GM21576 (cell line): Measurements from ENCODE around the gene ITGB2.

Source experiments
- ATAC-seq: cut with Tn5 transposase; IDR thresholded peaks from one replicate; pipeline ENCODE4 v1.9.1; 2021; ENCODE audit warnings: mild to moderate bottlenecking, moderate library complexity; ENCODE audit not compliant: unreplicated experiment

Gene ITGB2

DNA sequence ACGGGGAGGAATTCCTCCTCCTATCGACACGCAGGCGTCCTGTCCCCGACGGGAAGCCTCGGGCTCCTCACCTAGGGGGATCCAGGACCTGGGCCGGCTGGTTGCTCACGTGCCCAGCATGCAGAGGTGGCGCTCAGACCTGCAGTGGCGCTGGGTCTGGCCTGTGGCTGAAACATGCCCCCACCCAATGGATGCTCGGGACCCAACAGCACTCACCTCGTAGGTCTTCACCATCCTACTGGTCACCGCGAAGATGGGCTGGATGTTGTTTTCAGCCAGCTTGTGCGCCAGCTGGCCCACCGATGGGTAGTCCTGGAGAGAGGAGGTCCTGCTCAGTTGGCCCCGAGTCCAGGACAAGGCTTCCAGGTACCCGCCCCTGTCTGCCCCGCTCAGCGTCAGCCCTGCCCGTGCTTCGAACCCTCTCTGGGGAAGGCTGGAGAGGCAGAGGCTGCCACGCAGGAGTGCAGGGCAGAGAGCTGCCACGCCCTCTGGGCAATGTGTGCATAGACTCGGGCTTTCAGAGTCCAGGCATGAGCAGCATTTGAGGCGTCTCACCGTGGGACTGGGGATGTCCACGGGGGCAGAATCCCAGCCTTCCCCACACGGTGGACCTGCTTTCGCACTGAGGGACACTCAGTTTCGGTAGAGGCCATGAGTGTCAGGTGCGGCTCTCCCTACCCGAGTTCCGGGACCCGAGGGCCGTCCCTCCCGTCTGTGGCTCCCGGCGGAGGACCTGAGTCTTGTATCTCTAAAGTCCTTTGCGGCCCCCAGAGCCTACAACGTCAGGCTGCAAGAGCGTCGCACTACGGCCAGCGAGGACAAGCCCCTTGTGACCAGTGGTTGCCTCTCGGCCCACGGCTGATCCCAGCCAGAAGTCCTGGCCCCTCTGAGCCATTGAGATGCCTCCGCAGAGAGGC, 21.6 kb downstream of the ITGB2 start:
- ATAC-seq: no peak

DNA sequence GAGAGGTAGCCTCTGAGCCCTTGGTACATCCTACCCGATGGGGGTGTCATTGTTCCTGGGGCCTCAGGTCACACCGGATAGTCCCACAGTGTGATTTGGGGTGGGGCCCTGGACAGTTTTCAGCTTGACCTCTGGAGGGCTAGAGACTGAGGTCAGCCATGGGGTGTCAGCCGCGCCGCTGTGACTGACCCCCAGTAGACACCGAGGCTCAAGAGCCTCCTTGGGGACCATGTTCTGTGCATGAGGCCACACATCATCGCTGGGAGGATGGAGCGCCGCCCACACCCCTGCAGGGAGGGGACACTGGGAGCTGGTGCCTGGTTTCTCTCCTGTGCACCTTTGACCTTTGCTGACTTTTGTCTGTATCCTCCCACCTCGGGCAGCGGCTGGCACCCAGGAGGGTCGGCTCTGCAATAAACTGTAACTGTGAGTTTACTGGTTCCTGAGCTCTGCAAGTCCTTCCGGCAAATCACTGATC, 22.6 kb downstream of the ITGB2 start:
- ATAC-seq: no peak

DNA sequence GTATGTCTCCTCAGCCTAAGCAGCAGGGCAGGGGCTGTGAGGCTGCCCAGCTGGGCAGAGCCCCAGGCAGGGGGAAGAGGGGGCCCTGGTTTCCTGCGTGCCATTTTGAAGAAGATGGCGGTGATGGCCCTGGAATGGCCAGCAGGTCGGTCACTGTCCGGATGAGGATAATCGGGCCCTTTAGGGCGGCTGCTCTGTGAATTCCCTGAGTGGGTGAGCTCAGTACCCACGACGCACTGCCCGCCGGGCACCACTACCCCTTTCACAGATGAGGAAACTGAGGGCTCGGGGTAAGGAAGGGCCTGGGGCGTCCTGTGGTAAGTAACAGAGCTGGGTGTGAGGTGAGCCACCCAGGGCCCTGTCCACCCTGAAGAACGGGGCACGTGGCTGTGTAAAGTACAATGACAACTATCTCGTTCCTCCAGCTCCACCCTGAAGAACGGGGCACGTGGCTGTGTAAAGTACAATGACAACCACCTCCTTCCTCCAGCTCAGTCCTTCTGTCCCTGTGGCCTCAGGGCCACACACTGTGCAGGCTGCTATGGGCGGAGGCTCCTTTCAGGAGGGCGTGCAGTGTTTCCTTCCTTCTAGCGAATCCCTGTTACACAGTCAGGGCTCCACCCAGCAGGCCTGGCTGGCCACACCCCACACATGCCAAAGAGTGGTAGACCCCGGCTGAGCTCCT, 23.2 kb downstream of the ITGB2 start:
- no peak for ATAC-seq

DNA sequence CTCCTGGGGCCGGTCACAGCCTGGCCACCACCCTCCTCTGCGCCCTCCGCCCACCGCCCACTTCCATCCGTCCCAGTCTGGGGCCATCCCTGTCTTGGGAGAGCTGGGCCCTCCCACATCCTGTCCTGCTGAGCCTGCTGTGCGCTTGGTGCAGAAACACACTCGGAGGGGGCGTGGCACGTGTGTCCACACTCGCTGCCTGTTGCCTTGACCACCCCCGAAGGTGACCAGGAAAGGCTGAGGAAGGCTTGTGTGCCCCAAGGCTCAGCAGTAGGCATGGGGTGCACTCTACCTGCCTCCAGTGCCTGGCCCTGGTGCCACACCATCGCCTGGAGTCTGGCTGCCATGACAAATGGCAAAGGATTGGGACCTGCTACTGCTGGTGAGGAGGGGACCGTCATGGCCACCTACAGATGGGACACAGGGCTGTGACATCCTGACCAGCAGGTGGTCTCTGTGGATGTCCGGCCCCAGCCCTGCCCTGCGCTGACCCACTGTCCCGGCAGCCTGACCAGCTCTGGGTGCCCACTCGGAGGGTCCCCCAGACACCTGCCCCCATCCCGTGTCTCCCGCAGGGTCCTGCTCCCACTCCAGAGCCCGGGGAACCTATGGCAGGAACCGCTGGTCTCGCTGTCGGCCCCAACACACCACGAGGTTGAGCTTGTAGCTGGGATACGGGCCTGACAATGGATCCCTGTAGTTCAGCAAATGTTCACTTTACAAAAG, 24.0 kb downstream of the ITGB2 start:
- no peak for ATAC-seq

DNA sequence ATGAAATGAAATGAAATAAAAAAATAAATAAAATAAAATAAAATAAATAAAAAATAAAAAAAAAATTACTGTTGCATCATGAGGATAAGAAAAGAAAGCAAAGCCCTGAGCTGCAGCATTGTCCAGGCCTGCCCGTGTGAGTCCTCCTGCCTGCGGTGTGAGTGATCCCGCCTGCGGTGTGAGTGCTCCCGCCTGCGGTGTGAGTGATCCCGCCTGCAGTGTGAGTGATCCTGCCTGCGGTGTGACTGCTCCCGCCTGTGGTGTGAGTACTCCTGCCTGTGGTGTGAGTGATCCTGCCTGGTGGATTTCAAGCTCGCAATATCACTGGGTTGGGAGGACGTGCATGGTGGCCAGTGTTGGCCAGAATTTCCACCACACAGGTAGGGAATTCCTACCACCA, 24.8 kb downstream of the ITGB2 start:
- no peak for ATAC-seq

DNA sequence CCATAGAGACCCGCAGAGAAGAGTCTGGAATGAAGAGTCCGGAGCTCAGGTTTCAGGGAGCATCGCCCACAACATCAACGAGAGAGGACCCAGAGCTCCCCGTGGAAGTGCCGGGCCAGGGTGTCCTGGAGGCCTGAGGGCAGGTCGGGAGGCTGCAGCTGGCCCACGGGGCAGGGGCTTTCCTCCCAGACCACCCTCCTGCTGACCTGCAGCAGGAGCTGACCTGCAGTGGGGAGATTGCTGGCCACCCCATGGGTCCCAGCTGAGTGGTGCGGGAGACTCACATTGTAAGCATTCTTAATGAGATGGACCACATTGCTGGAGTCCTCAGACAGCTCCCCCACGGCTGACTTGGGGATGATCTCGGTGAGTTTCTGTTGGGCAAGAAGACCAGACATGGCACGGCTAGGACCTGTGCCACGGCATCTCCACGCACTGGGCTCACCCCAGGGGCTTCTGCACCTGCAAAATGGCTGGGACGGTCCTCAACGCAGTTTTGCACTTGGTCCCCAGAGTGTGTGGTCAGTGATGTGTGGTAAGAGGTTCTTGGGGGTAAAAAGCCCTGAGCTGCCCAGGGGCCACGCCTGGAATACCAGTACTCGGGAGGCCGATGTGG, 25.9 kb downstream of the ITGB2 start:
- no peak for ATAC-seq

DNA sequence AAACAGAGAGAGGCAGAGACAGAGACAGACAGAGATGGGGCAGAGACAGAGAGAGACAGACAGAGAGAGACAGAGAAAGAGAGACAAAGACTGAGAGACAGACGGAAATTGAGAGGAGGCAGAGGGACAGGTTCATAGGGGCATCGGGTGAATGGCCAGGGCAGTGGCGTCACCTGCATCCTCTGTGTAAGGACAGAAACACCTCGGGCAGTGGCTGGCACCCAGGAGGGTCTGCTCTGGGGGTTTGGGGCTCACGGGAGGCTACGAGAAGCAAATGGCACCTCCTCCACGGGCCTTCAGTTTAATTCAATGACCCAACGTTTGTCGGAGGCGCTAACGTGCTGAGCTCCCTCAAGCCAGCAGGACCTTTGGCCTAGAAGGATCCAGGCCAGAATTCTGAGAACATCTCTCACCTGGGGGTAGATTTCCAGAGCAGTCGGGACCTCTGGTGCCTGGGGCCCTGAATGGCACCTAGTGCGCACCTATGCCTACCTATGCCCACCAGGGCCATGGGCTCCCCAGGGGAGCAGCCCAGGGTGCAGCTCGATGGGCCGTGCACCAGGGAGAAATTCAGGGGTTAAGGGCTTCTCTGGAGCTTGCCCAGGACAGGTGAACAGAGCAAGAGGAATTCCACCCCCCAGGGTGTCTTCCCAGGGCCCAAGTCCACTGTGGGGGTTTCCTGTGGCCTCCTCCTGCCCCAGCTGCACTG, 26.6 kb downstream of the ITGB2 start:
- ATAC-seq: no peak

DNA sequence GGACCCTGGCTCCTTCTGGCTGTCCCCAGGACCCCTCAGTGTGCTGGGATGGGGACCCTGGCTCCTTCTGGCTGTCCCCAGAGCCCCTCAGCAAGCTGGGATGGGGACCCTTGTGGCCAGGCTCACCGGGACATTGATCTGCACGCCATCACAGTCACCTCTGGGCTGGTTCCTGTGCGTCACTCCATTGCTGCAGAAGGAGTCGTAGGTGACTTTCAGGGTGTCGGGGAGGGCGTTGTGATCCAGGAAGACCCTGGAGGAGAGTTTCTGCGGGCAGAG, 27.5 kb downstream of the ITGB2 start:
- no peak for ATAC-seq

DNA sequence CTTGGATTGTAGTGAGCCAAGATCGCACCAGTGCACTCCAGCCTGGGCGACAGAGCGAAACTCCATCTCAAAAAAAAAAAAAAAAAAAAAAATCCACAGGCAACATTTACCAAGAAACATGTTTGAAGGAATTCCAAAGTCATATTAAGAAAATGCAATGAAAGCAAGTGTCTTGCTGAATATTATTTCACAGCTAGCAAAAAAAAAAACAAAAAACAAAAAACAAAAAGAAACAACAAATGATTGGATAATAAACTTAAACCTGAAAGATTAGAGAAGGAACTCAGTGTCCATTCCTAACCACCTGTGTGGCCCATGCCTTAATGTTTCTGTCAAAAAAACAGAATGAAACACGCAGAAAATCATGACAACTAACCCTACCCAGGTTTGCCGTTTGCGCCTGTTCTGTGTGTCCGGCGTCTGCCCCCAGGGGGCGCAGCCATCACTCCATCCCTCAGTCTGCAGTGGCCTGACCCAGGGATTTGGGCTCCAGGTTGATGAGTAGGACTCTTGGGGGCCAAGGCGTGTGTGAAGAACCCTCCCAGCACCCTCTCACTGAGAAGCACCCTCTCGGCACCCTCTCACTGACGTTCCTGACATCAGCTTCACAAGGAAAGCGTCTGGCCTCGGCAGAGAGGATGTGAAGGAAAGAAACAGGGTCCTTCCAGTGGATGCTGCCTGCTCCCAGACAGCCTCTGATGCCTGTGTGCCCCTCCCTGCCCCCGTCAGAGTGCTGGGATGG, 28.0 kb downstream of the ITGB2 start:
- ATAC-seq: no peak

DNA sequence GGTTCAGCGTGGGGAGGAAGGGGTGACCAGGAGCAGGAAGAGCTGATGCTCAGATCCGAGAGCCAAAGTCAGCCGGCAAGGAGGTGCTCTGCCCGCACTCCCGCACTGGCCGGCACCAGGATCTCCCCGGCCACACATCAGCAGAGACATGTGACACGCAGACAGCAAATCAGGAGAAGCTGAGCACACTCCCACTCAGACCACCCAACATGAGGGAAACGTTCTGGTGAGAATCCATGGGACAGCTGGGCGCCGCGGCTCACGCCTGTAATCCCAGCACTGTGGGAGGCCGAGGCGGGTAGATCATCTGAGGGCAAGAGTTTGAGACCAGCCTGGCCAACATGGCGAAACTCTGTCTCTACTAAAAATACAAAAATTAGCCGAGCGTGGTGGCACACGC, 28.6 kb downstream of the ITGB2 start:
- ATAC-seq: no peak

DNA sequence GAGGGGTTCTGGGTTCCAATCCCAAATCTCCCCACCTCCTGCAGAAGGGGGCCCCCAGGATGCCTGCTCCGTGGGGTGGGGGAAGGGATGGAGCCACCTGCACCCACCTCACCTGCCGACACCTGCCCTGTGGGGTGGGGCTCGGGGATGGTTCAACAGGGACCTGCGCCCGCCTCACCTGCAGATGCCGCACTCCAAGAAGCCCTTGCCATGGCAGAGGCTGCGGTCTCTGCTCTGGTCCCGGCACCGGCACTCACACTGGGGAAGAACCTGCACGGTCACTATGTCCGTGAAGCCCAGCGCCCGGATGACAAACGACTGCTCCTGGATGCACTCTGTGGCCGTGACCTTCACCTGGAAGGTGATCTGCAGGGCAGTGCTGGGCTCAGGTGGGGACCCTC, 29.1 kb downstream of the ITGB2 start:
- ATAC-seq: no peak

DNA sequence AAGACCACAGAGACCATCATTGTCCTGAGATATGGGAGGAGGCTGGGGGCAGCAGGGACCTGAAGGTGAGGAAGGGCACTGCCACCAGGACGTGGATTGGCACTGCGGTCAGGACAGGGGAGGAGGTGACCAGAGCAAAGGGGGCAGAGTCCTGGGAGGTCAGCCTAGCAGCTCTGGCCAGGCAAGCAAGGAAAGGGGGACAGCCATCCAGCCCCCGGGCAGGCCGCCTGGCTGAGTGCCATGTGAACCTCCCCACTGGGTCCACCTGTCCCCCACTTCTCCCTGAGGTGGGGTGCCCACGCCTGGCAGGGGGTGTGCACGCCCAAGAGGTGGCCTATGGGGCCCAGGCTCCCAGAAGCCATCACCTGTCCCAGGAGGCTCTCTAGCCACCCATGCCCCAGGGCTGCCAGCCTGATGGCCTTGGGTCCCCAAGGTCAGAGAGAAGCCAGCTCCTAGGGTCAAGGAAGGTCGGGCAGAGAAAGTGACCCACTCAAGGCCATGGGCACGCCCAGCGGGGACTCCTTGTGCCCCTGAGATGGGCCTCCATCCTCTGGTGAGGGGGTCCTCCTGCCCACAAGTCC, 29.6 kb downstream of the ITGB2 start:
- ATAC-seq: no peak

DNA sequence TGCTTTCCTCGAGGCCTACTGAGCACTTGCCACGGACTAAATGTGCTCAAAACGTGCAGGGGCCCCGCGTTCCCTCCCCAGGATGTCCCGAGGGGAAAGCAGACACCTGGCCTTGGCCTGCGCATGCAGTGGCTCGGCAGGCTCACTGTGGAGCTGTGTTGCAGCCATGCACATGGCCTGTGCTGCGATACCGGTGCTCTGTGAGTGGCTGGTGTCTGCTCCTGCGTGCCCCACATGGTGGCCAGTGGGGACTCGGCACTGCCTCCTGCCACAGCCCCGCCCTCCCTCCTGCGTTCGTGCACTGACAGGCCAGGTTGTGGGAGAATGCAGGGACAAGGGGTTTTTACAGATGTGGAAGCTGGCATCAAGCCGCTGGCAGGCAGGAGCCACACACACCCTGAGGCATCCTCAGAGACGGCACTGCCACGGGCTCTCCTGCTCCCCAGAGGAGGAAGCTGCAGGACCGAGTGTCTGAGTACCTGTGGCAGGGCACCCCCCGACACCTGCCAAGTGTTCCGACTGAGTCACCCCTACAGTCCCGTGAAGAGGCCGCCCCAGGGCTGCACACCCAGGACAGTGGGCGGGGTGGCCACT, 30.3 kb downstream of the ITGB2 start:
- no peak for ATAC-seq

DNA sequence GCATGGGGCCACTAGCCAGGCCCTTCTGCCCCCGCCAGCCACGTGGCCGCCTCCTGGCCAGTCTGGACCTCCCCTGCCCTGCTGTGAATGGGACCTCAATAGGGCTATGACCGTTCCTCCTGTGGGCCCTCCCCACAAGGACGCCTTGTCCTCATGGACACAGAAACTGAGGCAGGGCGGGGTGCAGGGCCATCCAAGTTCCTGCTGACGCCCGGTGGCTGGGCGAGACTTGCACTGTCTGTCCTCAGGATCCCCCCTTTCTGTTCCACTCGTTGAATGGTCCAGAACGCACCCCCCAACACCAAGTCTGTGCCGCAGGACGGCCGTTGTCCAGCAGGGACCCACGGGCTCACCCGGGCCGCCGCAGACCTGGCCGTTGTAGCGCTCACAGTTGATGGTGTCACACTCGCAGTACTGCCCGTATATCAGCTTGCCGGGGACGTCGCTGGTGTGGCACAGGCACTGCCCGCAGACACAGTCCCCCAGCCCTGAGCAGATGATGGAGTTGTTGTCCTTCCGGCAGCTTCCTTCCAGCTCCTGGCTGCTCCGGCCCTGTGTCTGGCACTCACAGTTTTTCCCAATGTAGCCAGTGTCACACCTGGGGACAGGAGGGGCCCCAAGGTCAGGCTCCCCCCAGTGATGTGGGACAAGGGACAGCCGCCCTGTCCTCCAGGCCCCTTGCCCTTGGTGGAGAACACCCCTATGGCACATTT, 30.9 kb downstream of the ITGB2 start:
- ATAC-seq: no peak

DNA sequence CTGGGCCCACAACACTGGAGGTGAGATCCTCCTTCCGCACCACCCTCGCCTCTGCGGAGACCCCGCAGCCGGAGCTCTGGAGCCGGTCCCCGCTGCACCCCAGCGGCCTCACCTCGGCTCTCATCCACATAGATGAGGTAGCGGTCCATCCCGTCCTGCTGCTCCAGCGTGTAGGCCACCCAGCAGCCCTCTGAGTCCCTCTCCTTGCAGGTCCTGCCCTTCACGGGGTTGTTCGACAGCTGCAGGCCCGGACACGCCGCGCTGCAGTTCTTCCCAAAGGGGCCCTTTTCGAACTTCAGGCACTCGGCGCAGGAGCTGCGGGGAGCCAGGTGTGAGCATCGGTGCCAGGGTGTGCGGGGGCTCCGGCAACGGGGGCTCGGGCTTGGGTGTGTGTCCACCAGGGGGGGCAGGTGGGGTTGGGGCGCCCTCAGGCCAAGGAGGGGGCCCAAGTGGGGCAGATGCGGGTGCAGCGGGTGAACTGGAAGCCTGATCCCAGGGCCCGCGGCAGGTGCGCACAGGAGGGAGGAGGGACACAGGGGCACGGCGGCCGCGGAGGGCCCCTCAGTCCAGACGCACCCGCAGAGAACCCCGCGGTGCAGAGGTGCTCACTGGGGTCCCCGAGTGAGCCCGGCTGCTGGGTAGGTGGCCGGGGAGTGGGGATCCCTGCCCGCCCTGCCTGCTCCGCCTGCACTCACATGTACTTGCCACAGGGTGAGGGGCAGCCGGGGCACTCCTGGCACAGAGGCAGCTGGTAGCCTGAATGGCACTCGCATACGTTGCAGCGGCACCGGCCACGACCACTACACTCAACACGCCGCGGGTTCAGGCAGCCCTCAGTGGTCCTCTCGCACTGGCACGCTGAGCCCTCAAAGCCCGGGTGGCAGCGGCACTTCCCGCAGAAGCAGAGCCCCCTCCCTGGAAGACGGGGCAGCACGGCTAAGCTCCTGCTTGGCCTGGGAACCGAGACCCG, 31.8 kb downstream of the ITGB2 start:
- ATAC-seq: no peak

DNA sequence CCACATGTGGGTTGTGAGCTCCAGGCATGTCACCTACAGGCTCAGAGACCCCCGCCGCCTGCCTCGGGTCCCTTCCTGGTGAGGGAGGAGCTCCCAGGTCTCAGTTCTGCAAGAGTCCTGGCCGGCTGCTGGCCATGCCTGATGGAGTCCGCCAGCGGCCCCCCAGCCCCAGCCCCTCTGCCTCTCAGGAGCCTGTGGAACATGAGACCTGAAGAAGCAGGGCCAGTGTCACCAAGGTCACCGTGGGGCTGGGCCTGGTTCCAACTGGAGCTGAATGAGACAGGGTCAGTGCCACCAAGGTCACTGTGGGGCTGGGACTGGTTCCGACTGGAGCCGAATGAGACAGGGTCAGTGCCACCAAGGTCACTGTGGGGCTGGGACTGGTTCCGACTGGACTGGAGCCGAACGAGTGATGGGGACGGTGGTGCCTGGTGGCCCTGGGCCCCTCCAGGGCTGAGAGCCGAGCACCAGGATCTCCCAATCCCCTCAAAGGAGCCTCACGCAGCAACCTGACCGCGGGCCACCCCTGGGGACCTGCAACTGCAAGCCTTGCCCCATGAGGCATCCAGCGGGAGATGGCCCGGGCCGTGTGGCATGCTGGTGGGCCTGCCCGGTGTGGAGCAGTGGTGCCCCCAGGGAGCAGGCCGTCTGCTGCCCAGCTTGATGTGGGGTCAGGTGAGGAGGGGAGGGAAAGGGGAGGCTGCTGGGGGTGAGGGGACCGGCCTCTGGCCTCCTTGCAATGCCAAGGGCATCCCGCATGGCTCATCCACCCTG, 32.7 kb downstream of the ITGB2 start:
- no peak for ATAC-seq
